Smooth muscle cell (in vitro differentiated cells): ENCODE results near the gene DMAC2L. TPM values are rescaled to one million over a fixed set of nuclear protein-coding genes. Genes with fewer than 3 reads are reported as not detected.

ENCODE experiments used
- DNase-seq: peaks from one replicate; lab custom pipeline; 2025; ENCODE audit not compliant: unreplicated experiment; lab: John Stamatoyannopoulos, UW
- H2AFZ ChIP-seq: fragments of 200-600 bp; sonication (generic); 2 replicates; pipeline ENCODE4 v1.6.0; 2016; ENCODE audit warnings: antibody characterized with exemption, low read depth, mild to moderate bottlenecking
- H3F3A ChIP-seq: fragments of 200-600 bp; sonication (generic); 2 replicates; pipeline ENCODE4 v1.6.0; 2017; ENCODE audit warnings: antibody characterized with exemption, low read depth
- H3K27ac ChIP-seq: fragments of 200-600 bp; sonication (generic); 2 replicates; pipeline ENCODE4 v1.5.1; 2016; ENCODE audit warnings: low read depth, mild to moderate bottlenecking
- H3K27me3 ChIP-seq: fragments of 200-600 bp; sonication (generic); 2 replicates; pipeline ENCODE4 v1.6.1; 2016; ENCODE audit warnings: low read depth, mild to moderate bottlenecking
- H3K36me3 ChIP-seq: fragments of 200-600 bp; sonication (generic); 2 replicates; pipeline ENCODE4 v1.5.1; 2016; ENCODE audit warnings: low read depth
- H3K4me1 ChIP-seq: fragments of 200-600 bp; sonication (generic); 2 replicates; pipeline ENCODE4 v1.5.1; 2016; ENCODE audit warnings: low read depth
- H3K4me2 ChIP-seq: fragments of 200-600 bp; sonication (generic); 2 replicates; pipeline ENCODE4 v1.6.0; 2016; ENCODE audit warnings: mild to moderate bottlenecking
- H3K4me3 ChIP-seq: fragments of 200-600 bp; sonication (generic); 2 replicates; pipeline ENCODE4 v1.5.1; 2016; ENCODE audit warnings: mild to moderate bottlenecking
- H3K79me2 ChIP-seq: fragments of 200-600 bp; sonication (generic); 2 replicates; pipeline ENCODE4 v1.6.0; 2016; ENCODE audit warnings: low read depth, mild to moderate bottlenecking
- H3K9ac ChIP-seq: fragments of 200-600 bp; sonication (generic); 2 replicates; pipeline ENCODE4 v1.6.0; 2016; ENCODE audit warnings: low read depth
- H3K9me3 ChIP-seq: fragments of 200-600 bp; sonication (generic); replicated peaks from 2 replicates; pipeline ENCODE4 v1.5.1; 2016; ENCODE audit warnings: low read depth
- H4K20me1 ChIP-seq: fragments of 200-600 bp; sonication (generic); 2 replicates; pipeline ENCODE4 v1.6.0; 2016; ENCODE audit warnings: low read depth
- WGBS: methylation state at CpG from one replicate; pipeline ENCODE4 v1.1.7; 2016; ENCODE audit warnings: low lambda C conversion rate; 5-methylcytosine and 5-hydroxymethylcytosine counted together
- microRNA-seq: library from miRNA; unstranded; fragments of <30 nt; microRNA quantifications from one replicate; pipeline ENCODE4, GENCODE V29; 2016; ENCODE audit warnings: borderline number of aligned reads
- polyA plus RNA-seq: library from polyadenylated mRNA; unstranded; fragments of >200 nt; fragmentation: Nextera tagmentation; extraction: Ambion mirVana; gene quantifications from 2 replicates; pipeline ENCODE4 v1.2.1, GENCODE V29; 2016
- small RNA-seq: library from RNA; depleted of rRNA; stranded (forward); fragments of <200 nt; gene quantifications from one replicate; pipeline ENCODE3, GENCODE V24; 2014
- total RNA-seq: library from RNA; depleted of rRNA; stranded (reverse); fragments of >200 nt; gene quantifications from 2 replicates; pipeline ENCODE4 v1.2.3, GENCODE V29; 2014
- TF ChIP-seq, protein P1 (sequence below): fragments of 200-600 bp; sonication (generic); IDR thresholded peaks from 2 replicates; pipeline ENCODE4 v1.5.1; 2017; ENCODE audit warnings: borderline replicate concordance, mild to moderate bottlenecking, antibody characterized with exemption; ENCODE audit not compliant: insufficient read depth, poor library complexity, severe bottlenecking

The DMAC2L gene
- total and polyA plus RNA-seq, 2 experiments from 2014 or later, result 1.6 to 8.5 TPM

DNA sequence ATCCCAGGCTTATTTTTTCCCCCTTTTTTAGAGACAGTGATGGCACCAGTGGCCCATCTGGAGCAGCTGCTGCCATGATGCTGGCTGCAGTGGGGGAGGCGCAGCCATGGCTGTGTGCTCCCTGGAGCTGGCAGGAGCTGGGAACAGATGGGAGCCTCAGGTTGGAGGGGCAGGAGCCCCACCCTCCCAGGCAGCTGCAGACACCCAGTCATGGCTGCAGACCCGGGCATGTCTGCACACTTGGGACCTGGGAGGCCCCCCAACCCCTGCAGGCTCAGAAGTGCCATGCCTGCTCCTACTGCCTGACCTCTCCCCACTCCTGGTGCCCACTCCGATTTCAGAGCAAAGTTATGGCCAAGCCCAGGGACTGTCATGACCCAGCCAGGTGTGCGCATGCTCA lies 59.4 kb downstream of the DMAC2L start:
- H3F3A ChIP-seq, result no peaks in the 10 kb centered on the region
- no peaks in the 10 kb centered on the region for H3K79me2 ChIP-seq
- no peak overlapping the region for H3K4me2 ChIP-seq
- TF ChIP-seq, protein P1, sequence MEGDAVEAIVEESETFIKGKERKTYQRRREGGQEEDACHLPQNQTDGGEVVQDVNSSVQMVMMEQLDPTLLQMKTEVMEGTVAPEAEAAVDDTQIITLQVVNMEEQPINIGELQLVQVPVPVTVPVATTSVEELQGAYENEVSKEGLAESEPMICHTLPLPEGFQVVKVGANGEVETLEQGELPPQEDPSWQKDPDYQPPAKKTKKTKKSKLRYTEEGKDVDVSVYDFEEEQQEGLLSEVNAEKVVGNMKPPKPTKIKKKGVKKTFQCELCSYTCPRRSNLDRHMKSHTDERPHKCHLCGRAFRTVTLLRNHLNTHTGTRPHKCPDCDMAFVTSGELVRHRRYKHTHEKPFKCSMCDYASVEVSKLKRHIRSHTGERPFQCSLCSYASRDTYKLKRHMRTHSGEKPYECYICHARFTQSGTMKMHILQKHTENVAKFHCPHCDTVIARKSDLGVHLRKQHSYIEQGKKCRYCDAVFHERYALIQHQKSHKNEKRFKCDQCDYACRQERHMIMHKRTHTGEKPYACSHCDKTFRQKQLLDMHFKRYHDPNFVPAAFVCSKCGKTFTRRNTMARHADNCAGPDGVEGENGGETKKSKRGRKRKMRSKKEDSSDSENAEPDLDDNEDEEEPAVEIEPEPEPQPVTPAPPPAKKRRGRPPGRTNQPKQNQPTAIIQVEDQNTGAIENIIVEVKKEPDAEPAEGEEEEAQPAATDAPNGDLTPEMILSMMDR, result no peak
- no peaks in the 10 kb centered on the region for H3K9me3 ChIP-seq
- no peak overlapping the region for H3K4me3 ChIP-seq
- no peaks in the 10 kb centered on the region for H3K4me1 ChIP-seq
- no peaks in the 10 kb centered on the region for H4K20me1 ChIP-seq
- 98% methylated on average over 4 of the region's 4 CpGs for WGBS
- DNase-seq, result no peak
- H2AFZ ChIP-seq, result no peak overlapping the region
- no peaks in the 10 kb centered on the region for H3K36me3 ChIP-seq
- H3K9ac ChIP-seq, result no peak overlapping the region
- no peaks in the 10 kb centered on the region for H3K27me3 ChIP-seq
- H3K27ac ChIP-seq, result no peak overlapping the region

DNA sequence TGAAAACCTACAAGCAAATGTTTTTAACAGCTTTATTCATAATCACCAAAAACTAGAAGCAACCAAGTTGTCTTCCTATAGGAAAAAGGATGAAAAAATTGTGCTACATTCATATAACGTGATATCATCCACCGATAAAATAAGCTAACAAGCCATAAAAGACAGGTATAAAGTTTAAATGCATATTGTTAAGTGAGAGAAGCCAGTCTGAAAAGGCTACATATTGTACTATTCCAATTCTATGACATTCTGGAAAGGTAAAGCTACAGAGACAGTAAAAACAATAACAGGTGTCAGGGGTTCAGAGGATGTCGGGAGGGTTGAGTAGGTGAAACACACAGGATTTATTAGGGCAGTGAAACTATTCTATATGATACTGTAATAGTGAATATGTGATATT lies 61.8 kb downstream of the DMAC2L start:
- Histone ChIP-seq H3F3A (no peaks in the 10 kb centered on the region), H3K4me3 (no peak overlapping the region)

DNA sequence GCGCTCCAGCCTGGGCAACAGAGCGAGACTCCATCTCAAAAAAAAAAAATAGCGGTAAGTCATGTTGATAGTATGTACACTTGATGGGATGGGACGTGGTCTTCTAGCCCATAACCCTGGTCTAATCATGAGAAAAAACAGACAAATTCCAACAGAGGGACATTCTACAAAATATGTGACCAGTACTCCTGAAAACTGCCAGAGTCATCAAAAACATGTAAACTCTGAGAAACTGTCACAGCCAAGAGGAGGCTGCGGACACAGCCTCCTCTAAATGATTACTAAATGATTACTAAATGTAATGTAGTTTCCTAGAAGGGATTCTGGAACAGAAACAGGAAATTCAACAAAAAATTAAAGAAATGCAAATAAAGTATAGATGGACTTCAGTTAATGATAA lies 63.6 kb downstream of the DMAC2L start:
- Histone ChIP-seq H3K9me3 (no peaks in the 10 kb centered on the region), H3K4me3 (no peak overlapping the region), H3K27me3 (no peaks in the 10 kb centered on the region), H3K4me1 (peaks cover 6% of the 10 kb centered on the region), H3K4me2 (no peak overlapping the region), H3K36me3 (no peaks in the 10 kb centered on the region), H3K79me2 (no peaks in the 10 kb centered on the region), H2AFZ (no peak overlapping the region), H4K20me1 (no peaks in the 10 kb centered on the region), H3K27ac (no peak overlapping the region), H3F3A (no peaks in the 10 kb centered on the region), H3K9ac (no peak overlapping the region)
- 96% methylated on average over 5 of the region's 5 CpGs for WGBS
- no peak for DNase-seq
- TF ChIP-seq, protein P1, result no peak

More for the DNA sequence above, 61.8 kb downstream of the DMAC2L start:
- H2AFZ ChIP-seq, result no peak overlapping the region
- H3K27ac ChIP-seq, result no peak overlapping the region
- WGBS, result 58% methylated on average over 3 of the region's 3 CpGs
- H3K9ac ChIP-seq, result no peak overlapping the region
- H3K9me3 ChIP-seq, result no peaks in the 10 kb centered on the region
- no peak overlapping the region for H3K4me2 ChIP-seq
- peaks cover 6% of the 10 kb centered on the region for H3K4me1 ChIP-seq
- TF ChIP-seq, protein P1, result no peak
- no peak for DNase-seq
- no peaks in the 10 kb centered on the region for H4K20me1 ChIP-seq
- no peaks in the 10 kb centered on the region for H3K79me2 ChIP-seq
- H3K27me3 ChIP-seq, result no peaks in the 10 kb centered on the region
- no peaks in the 10 kb centered on the region for H3K36me3 ChIP-seq

Small RNA genes within 50 kb of the gene (microRNA-seq; reads per million reads assigned to microRNA genes)
- not detected for gene MIR4504

Small RNA genes within 50 kb of the gene (small RNA-seq; reads per million reads assigned to genes)
- gene MIR4504, result not detected

Other genes starting within 250 kb of the DMAC2L start
- 13.0 and 22.6 TPM in 2 replicates for gene VCPKMT, start 195.8 kb upstream of the DMAC2L start, total RNA-seq
- gene VCPKMT, start 195.8 kb upstream of the DMAC2L start, polyA plus RNA-seq, result 15.6 and 17.0 TPM in 2 replicates
- 37.5 and 42.7 TPM in 2 replicates for gene SOS2, start 80.7 kb upstream of the DMAC2L start, total RNA-seq
- 11.8 and 16.0 TPM in 2 replicates for gene SOS2, start 80.7 kb upstream of the DMAC2L start, polyA plus RNA-seq
- 3.5 and 4.2 TPM in 2 replicates for gene L2HGDH, start 95 bp upstream of the DMAC2L start, total RNA-seq
- 3.0 and 4.6 TPM in 2 replicates for gene L2HGDH, start 95 bp upstream of the DMAC2L start, polyA plus RNA-seq
- 3.0 and 4.9 TPM in 2 replicates for gene CDKL1, start 84.6 kb downstream of the DMAC2L start, total RNA-seq
- 1.6 and 1.7 TPM in 2 replicates for gene CDKL1, start 84.6 kb downstream of the DMAC2L start, polyA plus RNA-seq
- 101 and 115 TPM in 2 replicates for gene MAP4K5, start 220.2 kb downstream of the DMAC2L start, total RNA-seq
- gene MAP4K5, start 220.2 kb downstream of the DMAC2L start, polyA plus RNA-seq, result 35.4 and 52.7 TPM in 2 replicates
- 1.8 and 2.1 TPM in 2 replicates for gene ATL1, start 247.8 kb downstream of the DMAC2L start, total RNA-seq
- gene ATL1, start 247.8 kb downstream of the DMAC2L start, polyA plus RNA-seq, result 1.5 and 3.5 TPM in 2 replicates